Stimulated activated CD4-positive, alpha-beta T cell treated with anti-CD3 and anti-CD28 coated beads, Interleukin-12 subunit alpha, Interleukin-12 subunit beta, amount 100 ng/mL, for 4 hours (primary cell): ENCODE results near the gene RBM38.

Experiments used
- DNase-seq: peaks from one replicate; pipeline ENCODE4 v3.0.0-alpha.2; 2020

RBM38 gene

DNA sequence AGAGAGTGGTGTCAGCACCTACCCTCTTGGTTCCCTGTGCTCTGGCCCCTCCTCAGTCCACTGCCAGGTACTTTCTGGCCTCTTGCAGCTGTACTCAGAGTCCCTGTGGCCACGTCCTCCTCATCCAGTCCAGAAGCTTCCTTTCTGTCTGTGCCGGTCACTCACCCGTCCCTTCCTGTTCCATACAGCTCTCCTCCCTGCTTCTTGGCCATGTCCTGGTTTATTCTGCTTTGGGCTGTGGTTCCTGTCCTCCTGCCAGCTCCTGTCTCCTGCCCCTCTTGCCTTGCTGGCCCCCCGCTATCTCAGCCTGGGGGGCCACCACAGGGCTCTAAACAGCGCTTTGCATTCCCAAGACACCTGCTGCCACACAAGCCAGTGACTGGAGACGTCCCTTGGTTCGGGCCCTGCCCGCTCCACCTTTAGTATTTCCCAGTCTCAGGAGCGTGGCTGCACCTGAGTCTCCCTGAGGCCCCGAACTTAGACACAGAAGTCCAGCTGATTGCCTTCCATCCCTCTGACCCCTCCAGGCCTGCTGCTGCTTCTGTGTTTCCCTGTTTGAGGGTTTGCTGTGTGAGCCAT is 15.5 kb upstream of the RBM38 start:
- DNase-seq: no peak

DNA sequence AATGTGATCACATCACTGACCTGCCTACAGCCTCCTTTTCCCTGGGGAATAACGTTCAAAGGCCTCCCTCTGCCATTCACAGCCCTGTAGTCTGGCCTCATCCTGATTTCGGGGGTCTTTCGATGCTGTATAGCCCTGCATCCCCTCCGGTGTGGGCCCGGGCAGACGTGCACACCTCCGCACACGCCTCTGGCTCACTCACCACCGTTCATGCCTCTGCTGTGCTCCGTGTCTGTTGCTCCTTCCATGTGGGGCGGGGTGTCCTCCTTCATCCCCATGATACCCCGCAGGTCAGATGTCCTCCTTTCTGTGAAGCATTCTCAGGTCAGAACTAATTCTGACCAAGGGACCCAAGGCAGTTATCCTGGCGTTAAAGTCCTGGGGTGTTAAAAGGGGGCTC is 13.8 kb upstream of the RBM38 start:
- no peak for DNase-seq

GRCh38 chr20:57378107-57378506 is 13.1 kb upstream of the RBM38 start:
- no peak for DNase-seq

DNA sequence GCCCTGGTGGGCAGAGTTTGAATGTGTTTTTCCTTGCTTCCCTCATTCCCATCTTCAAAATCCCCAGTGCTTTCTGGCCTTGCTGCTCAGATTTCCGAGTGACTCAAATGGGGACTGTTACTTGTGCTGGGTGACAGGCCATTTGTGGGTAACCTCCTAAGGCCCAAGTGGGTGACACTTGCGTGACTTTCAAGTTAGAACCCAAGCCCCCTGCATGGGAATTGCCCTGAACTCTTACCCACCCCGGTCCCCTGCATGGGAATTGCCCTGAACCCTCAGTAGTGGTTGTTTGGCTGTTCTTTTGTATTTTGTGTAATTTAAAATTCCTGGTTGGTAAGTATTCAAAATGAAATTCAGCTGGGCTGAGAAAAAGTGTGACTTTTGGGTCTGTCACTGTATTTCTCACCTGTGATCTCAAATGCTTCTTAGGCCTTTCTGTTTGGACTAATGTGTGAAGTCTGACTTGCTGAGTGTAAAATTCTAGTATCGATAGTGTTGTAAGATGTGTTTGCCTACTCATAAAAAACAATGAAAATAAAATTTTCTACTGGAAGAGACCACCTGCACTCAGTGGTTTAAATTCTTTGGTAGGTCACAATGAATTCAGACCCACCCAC is 12.4 kb upstream of the RBM38 start:
- DNase-seq: no peak

DNA sequence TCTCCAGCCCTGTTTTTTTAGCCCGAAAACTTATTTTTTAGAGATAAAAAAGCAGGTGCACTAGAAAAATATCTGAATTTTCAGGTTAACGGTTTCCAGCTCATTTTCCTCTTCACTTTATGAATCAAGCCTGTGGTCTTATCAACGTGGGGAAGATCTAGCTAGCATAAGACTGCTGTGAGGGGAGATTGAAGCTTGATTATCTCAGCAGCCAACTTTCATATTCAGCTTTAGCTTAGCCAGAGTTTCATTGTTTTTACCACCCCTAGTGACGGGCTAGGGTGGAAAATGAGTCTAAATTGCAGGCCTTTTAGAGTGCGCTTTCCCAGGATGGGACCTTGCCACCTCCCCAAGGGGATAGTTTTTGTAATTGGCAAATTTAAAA is 11.9 kb upstream of the RBM38 start:
- no peak for DNase-seq

GRCh38 chr20:57380081-57380750 is 11.0 kb upstream of the RBM38 start:
- no peak for DNase-seq

DNA sequence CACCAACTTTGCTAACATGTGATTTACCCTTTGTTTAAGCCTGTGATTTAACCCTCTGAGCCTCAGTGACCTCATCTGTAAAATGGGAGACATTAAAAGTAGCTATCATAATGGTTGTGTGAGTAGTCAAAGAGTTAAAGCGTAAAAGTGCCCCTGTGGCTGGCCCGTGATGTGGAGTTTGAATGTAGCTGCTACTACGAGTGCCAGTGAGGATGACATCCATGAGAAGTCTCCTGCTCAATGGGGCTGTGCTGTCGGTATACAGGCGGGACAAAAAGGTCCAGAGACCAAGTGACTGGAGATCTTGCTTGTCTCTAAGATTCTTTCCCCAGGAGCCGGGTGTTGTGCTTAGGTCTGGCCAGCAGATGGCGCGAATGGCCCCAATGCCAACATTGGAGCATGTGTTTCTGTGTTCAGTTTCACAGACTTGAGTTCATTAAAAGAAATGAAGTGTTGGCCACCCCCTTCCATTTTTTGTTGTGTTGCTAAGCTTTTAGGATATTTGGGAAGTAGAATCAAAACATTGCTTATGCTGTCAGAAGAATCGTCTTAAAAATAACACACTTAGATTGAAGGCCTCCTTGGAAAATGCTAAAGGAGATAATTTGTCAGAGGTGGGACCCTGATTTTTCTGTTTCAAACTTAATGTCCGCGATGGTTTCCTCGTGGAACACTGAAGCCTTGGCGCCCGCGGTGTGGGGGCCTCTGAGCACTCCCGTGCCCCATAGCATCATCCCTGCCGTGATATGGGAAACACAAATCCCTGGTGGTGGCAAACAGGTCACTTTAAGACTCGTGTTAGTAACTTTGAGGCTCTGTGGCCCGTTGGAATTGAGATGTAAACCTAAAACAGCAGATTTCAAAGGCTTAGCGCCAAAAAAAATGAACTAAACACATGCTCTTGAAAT is 9.3 kb upstream of the RBM38 start:
- peak; percentile 81 for DNase-seq

DNA sequence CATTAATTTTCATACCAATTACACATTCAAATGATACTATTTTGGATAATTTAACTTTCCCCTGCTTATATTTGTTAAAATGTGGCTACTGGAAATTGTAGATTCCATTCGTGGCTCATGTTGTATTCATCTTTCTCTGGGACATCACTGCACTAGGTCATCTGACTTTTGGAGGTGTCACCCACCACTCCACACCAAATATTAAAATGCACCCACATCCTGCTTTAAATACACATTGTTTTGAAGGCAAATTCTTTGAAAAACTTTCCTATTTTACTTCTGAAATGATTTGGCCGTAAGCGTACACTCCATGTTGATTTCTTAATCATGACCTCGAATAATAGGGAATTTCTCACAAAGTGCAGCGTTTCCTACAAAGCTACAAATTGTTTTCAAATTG is 8.7 kb upstream of the RBM38 start:
- DNase-seq: no peak

GRCh38 chr20:57383447-57384347 is 7.5 kb upstream of the RBM38 start:
- DNase-seq: no peak

DNA sequence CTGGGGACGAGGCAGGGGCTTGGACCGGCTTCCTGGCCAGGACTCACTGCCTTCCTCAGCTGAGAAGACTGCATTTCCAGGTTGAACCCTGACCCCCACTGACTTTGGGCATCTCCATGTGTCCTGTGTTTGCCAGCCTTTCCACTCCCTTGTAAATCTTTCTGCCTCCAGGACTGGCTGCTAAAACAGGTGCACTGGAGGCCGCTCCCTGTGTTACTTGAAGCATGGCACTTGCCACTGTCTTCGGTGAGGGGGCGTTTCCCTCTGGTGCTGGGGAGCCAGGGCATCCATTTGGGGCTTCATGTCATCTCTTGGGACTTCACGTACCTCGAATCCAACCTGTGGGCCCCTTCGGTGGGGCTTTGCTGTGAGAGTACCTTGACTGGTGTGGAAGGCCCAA is 6.7 kb upstream of the RBM38 start:
- no peak for DNase-seq

DNA sequence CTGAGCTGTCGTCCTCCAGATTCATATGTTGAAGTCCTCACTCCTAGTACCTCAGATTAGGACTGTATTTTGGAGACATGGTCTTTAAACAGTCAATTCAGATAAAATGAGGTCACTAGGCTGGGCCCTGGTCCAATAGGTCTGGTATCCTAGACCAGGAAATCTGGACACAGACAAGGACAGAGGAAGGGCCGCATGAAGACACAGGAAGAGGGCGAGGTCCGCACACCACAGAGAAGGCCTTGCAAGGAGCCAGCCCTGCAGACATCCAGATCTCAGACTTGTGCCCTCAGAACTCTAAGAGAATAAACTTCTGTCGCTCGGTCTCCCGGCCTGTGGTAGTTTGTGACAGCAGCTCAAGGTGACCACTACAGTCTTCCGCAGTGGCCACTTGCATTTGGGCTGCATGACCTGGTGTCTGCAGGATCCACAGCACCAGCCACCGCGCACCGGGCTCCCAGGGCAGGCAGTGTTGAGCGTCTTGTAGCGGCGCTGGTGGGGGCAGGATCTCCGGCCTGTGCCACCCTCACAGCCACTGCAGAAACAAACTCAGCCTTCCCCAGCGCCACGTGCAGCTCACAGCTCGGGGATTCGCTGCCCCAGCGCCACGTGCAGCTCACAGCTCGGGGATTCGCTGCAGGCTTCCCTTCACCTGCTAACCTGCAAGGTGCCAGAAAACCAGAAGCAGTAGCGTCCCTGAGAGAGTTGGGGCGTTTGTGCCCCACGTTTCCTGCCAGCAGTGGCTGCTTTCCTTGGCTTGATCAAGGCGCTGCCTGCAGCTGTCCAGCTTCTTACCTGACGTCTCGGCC is 6.0 kb upstream of the RBM38 start:
- no peak for DNase-seq

GRCh38 chr20:57385940-57386339 is 5.3 kb upstream of the RBM38 start:
- DNase-seq: no peak

- no peak for DNase-seq
These were observed 4.4 kb upstream of the RBM38 start for GRCh38 chr20:57386762-57387161.

DNA sequence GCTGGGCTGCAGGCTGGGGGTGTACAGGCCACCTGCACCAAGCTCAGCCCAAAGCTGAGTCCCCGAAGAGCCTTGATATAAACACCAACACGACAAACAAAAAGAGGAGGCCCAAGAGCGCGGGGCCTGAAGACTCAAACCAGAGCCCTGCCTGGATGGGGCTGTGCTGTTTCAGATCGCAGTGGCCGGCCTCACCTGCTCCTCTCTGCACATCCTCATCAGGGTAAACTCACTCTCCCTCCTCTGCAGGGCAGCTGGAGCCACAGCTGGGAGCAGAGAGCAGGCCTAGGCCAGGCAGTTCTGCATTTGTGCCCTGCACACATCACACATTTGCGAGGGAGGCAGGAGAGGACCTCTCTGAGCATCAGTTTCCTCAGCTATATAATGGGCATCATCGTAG is 3.7 kb upstream of the RBM38 start:
- DNase-seq: no peak

- DNase-seq: no peak
These were observed 3.2 kb upstream of the RBM38 start for GRCh38 chr20:57387945-57388371.

DNA sequence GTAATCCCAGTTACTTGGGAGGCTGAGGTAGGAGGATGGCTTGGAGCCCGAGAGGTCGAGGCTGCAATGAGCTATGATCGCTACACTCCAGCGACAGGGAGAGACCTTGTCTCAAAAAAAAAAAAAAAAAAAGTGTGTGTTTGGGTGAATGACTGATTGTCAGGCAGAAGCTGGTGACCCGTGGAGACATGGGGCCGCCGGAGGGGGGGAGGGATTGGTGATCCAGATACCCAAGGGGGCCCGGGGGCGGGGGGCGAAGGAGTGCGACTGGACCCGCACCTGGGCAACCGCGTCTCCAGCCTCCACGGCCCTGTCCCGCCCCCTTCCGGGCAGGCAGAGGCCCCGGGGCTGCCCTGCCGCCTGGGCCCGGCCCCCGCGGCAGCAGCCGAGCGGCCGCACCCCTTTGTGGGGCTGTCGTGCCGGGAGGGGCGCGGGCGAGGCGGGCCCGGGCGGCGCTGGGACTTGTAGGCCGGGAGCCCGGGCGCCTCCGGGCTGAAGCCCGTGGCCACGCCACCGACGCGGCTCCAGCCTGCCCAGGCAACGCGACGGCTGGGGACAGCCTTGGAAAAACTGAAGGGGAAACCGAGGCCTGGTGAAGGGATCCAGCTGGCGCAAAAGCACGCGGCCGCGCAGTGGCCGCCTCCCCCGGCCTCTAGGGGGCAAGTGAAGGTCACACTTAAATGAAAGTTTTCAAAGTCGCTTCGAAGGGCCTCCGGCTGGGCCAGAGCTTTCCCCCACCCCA is 2.1 kb upstream of the RBM38 start:
- peak; percentile 71 for DNase-seq

DNA sequence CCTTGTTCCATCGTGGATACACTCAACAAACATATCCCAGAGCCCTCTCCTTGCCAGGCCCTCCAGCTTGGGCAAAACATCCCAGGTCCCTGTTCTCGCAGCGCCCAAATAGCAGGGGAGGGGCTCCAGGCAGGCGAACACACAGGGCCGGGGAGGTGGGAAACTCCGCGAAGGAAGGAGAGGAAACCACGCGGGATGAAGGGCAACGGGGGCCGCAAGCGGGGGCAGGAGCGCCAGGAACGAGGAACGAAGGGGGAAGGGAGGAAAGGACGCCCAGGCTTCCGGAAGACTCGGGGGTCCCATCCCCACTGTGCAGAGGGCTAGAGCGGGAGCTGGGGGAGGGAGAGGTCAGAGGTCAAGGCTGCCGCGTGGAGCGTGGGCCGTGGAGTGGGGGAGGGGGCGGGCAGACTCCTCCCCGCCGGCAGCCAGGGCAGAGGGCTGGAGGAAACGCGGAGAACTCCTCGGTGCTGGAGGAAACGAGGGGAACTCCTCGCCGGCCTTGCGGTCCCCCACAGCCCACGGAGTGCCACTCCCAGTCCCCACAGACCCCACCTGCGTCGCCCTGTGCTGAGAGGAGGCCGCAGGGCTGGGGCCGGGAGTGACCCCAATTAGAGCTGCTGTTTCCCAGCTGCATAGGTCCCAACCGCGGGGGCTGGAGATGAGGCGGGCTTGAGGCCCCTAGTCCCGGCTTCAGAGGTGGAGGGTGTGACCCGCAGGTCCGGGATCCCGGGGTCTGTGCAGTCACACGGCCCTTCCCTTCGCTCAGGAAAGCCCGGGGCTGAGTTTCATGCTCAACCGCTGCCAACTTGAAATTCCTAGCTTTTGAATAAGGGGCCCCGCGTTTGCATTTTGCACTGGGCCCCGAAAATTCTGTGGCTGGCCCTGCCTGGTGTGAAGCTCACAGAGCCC is 1.2 kb upstream of the RBM38 start:
- peak; percentile 71 for DNase-seq

DNA sequence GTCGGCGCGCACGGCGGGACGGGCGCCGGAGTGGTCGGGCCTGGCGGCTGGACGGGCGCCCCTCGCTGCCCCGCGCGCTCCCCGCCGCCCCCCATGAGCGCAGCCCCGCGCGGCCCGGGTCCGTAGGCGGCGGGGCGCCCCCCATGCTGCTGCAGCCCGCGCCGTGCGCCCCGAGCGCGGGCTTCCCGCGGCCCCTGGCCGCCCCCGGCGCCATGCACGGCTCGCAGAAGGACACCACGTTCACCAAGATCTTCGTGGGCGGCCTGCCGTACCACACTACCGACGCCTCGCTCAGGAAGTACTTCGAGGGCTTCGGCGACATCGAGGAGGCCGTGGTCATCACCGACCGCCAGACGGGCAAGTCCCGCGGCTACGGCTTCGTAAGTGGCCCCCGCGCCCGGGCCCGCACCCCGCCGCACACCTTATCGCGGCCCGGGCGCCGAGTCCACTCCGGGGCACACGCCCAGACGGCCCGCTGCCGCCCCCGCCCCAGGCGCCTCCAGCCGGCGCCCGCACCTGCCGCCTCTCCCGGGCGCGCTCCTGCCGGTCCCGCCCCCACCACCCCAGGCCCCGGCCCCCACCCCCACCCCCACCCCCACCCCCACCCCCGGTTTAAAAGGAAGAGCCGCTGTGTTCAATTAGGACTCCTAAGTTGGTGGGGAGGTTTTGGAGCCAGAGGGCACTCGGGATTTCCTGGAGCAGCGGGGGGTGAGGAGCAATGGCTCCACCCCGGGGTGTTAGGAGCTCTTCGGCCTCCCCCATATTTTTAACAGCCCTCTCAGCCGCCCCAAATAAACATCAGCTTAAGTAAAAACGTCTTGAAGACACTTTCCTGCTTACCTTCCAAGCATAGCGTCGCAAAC is 474 bp downstream of the RBM38 start:
- peak; percentile 38 for DNase-seq
